ENCODE data around the gene DPP10. TPM values are rescaled to one million over a fixed set of nuclear protein-coding genes. Genes with fewer than 3 reads are reported as not detected.
"Not testable (repeated sequence)": the region's sequence is repeated elsewhere in the genome, so short reads cannot be mapped to it uniquely, and the experiment has no call there.

The DPP10 gene
- total RNA-seq, 1 experiment from 2014 or later = not detected

GRCh38 chr2:115427436-115427835 is 985.0 kb downstream of the DPP10 start:
- Histone ChIP-seq H3K9me3 (replicated peaks) (0 out of 2 replicates have a peak, but pooled peaks cover 5% of the 10 kb centered on the region), H3K27ac (no peak overlapping the region), H3K27me3 (replicated peaks) (no peaks in the 10 kb centered on the region), H3K36me3 (no peaks in the 10 kb centered on the region), H3K4me3 (no peak overlapping the region), H3K4me1 (replicated peaks) (no peaks in the 10 kb centered on the region)
- DNase-seq (ENCODE audit: low read depth in 1 of 2, low spot score in 2 of 2) = no peak

GRCh38 chr2:115440746-115441145 is 998.3 kb downstream of the DPP10 start:
- not testable (repeated sequence) for H3K9me3 ChIP-seq (replicated peaks); H3K4me1 ChIP-seq (replicated peaks); H3K27ac ChIP-seq; H3K27me3 ChIP-seq (replicated peaks); DNase-seq (ENCODE audit: low read depth in 1 of 2, low spot score in 2 of 2); H3K4me3 ChIP-seq; H3K36me3 ChIP-seq

- Histone ChIP-seq H3K4me1 (replicated peaks) (no peaks in the 10 kb centered on the region), H3K27ac (no peak overlapping the region), H3K27me3 (replicated peaks) (no peaks in the 10 kb centered on the region), H3K4me3 (no peak overlapping the region), H3K9me3 (replicated peaks) (peaks cover 7% of the 10 kb centered on the region), H3K36me3 (no peaks in the 10 kb centered on the region)
- no peak for DNase-seq (ENCODE audit: low read depth in 1 of 2, low spot score in 2 of 2)
Measured at GRCh38 chr2:115443539-115444185, 1001.2 kb downstream of the DPP10 start.

DNA sequence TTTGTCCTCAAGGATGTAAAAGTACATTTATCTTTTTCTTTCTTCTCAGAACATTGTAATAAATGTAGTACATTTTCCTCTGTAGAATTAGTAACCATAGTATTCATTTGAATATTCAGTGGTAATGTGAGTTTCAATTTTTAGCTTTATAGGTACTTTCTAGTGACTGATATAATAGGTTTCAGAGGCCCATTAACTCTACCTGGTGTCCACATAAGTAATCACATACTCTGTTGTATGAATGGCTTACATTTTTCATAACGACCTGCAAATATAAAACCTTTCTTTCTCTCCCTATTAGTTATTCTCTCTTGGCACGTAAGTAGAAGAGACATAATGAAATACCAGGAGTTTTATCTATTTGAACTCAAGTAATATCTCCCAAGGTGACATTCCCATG is 1017.6 kb downstream of the DPP10 start:
- Histone ChIP-seq H3K4me3 (no peak overlapping the region), H3K27ac (no peak overlapping the region), H3K27me3 (replicated peaks) (no peaks in the 10 kb centered on the region), H3K4me1 (replicated peaks) (no peaks in the 10 kb centered on the region), H3K36me3 (no peaks in the 10 kb centered on the region), H3K9me3 (replicated peaks) (no peaks in the 10 kb centered on the region; the same call in 1 of the 2 replicates)
- no peak for DNase-seq (ENCODE audit: low read depth in 1 of 2, low spot score in 2 of 2)

GRCh38 chr2:115480741-115481140 is 1038.3 kb downstream of the DPP10 start:
- Histone ChIP-seq H3K36me3 (no peaks in the 10 kb centered on the region), H3K27me3 (replicated peaks) (no peaks in the 10 kb centered on the region), H3K9me3 (replicated peaks) (no peaks in the 10 kb centered on the region), H3K4me1 (replicated peaks) (no peaks in the 10 kb centered on the region), H3K4me3 (no peak overlapping the region), H3K27ac (no peak overlapping the region)
- DNase-seq (ENCODE audit: low read depth in 1 of 2, low spot score in 2 of 2) = no peak

GRCh38 chr2:115481842-115482241 is 1039.4 kb downstream of the DPP10 start:
- DNase-seq (ENCODE audit: low read depth in 1 of 2, low spot score in 2 of 2) = no peak
- Histone ChIP-seq H3K4me3 (no peak overlapping the region), H3K36me3 (no peaks in the 10 kb centered on the region), H3K27me3 (replicated peaks) (no peaks in the 10 kb centered on the region), H3K27ac (no peak overlapping the region), H3K9me3 (replicated peaks) (no peaks in the 10 kb centered on the region), H3K4me1 (replicated peaks) (no peaks in the 10 kb centered on the region)

DNA sequence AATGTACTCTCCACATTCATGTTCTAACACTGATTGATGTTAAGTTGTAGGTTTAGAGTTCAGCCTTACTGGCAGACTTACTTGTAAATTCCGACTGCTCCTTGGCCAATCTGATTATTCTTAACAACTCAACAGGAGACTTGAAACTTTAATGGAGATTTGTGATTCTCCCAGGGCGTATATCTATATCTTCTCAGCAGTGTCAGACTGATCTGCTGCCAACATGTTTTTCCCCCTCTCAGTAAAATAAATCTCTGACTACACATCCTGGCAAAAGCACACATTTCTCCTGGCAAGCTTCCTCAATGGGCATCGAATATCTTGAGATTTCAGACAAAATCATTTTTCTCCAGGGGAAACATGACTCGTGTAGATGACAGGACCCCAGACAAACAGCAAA is 1041.2 kb downstream of the DPP10 start:
- no peaks in the 10 kb centered on the region for H3K36me3 ChIP-seq
- H3K4me3 ChIP-seq = no peak overlapping the region
- H3K27me3 ChIP-seq (replicated peaks) = no peaks in the 10 kb centered on the region
- H3K4me1 ChIP-seq (replicated peaks) = no peaks in the 10 kb centered on the region
- no peak overlapping the region for H3K27ac ChIP-seq
- no peak for DNase-seq (ENCODE audit: low read depth in 1 of 2, low spot score in 2 of 2)
- H3K9me3 ChIP-seq (replicated peaks) = no peaks in the 10 kb centered on the region

GRCh38 chr2:115484486-115484885 is 1042.0 kb downstream of the DPP10 start:
- no peak for DNase-seq (ENCODE audit: low read depth in 1 of 2, low spot score in 2 of 2)
- H3K4me1 ChIP-seq (replicated peaks) = no peaks in the 10 kb centered on the region
- H3K4me3 ChIP-seq = no peak overlapping the region
- H3K27ac ChIP-seq = no peak overlapping the region
- no peaks in the 10 kb centered on the region for H3K27me3 ChIP-seq (replicated peaks)
- H3K36me3 ChIP-seq = no peaks in the 10 kb centered on the region
- no peaks in the 10 kb centered on the region for H3K9me3 ChIP-seq (replicated peaks)

DNA sequence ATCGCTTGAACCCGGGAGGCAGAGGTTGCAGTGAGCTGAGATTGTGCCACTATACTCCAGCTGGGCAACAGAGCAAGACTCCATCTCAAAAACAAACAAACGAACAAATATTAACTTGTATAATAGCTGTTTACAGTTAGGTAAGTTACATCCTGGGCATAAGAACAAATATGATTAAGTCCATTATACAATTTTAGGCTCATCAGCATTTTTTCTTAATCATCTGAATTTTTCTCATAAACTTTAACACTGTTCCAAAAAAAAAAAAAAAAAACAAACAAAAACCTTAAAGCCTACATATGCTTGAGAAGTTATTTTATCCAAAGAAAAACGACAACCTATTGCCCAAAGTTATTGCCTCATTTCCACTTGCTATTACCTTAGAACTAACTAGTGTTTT is 1042.5 kb downstream of the DPP10 start:
- peaks cover 3% of the 10 kb centered on the region; the same call in 1 of the 2 replicates for H3K9me3 ChIP-seq (replicated peaks)
- no peaks in the 10 kb centered on the region for H3K36me3 ChIP-seq
- DNase-seq (ENCODE audit: low read depth in 1 of 2, low spot score in 2 of 2) = no peak
- H3K4me1 ChIP-seq (replicated peaks) = no peaks in the 10 kb centered on the region
- H3K4me3 ChIP-seq = no peak overlapping the region
- no peaks in the 10 kb centered on the region for H3K27me3 ChIP-seq (replicated peaks)
- H3K27ac ChIP-seq = no peak overlapping the region

GRCh38 chr2:115491186-115491793 is 1048.8 kb downstream of the DPP10 start:
- no peak for DNase-seq (ENCODE audit: low read depth in 1 of 2, low spot score in 2 of 2)
- no peak overlapping the region for H3K4me3 ChIP-seq
- no peaks in the 10 kb centered on the region for H3K4me1 ChIP-seq (replicated peaks)

GRCh38 chr2:115505331-115505730 is 1062.9 kb downstream of the DPP10 start:
- H3K4me3 ChIP-seq = no peak overlapping the region
- DNase-seq (ENCODE audit: low read depth in 1 of 2, low spot score in 2 of 2) = no peak

More at GRCh38 chr2:115491186-115491793, 1048.8 kb downstream of the DPP10 start:
- peaks cover 4% of the 10 kb centered on the region; the same call in 1 of the 2 replicates for H3K9me3 ChIP-seq (replicated peaks)
- no peaks in the 10 kb centered on the region for H3K27me3 ChIP-seq (replicated peaks)
- H3K36me3 ChIP-seq = no peaks in the 10 kb centered on the region
- H3K27ac ChIP-seq = no peak overlapping the region

GRCh38 chr2:115520727-115521126 is 1078.3 kb downstream of the DPP10 start:
- DNase-seq (ENCODE audit: low read depth in 1 of 2, low spot score in 2 of 2) = no peak
- Histone ChIP-seq H3K27me3 (replicated peaks) (no peaks in the 10 kb centered on the region), H3K36me3 (no peaks in the 10 kb centered on the region), H3K4me1 (replicated peaks) (no peaks in the 10 kb centered on the region), H3K4me3 (no peak overlapping the region), H3K27ac (no peak overlapping the region), H3K9me3 (replicated peaks) (peaks cover 2% of the 10 kb centered on the region; the same call in 1 of the 2 replicates)

More at GRCh38 chr2:115505331-115505730, 1062.9 kb downstream of the DPP10 start:
- Histone ChIP-seq H3K4me1 (replicated peaks) (no peaks in the 10 kb centered on the region), H3K9me3 (replicated peaks) (0 out of 2 replicates have a peak, but pooled peaks cover 3% of the 10 kb centered on the region), H3K36me3 (no peaks in the 10 kb centered on the region), H3K27me3 (replicated peaks) (no peaks in the 10 kb centered on the region), H3K27ac (no peak overlapping the region)

DNA sequence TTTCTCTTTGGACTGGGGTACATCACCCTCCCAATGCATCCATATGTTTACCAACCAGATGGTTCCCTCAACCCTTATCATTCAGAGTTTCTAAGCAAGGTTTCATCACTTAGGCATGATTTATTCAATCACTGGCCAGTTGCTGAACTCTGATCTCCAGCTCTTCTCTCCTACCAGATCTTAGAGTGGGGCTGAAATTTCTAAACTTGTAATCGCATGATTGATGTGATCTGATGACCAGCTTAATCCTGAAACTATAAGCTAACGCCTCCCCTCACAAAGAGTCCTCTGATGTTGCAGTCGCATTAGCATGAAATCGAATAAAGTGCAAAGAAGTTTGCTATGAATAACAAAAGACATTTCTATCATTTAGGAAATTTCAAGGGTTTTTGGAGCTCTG is 1082.0 kb downstream of the DPP10 start:
- Histone ChIP-seq H3K4me3 (no peak overlapping the region), H3K4me1 (replicated peaks) (no peaks in the 10 kb centered on the region), H3K27me3 (replicated peaks) (no peaks in the 10 kb centered on the region), H3K36me3 (no peaks in the 10 kb centered on the region), H3K9me3 (replicated peaks) (no peaks in the 10 kb centered on the region; the same call in none of the 2 replicates), H3K27ac (no peak overlapping the region)
- no peak for DNase-seq (ENCODE audit: low read depth in 1 of 2, low spot score in 2 of 2)

GRCh38 chr2:115529627-115530026 is 1087.2 kb downstream of the DPP10 start:
- Histone ChIP-seq H3K27ac (no peak overlapping the region), H3K4me1 (replicated peaks) (no peaks in the 10 kb centered on the region), H3K27me3 (replicated peaks) (no peaks in the 10 kb centered on the region), H3K36me3 (no peaks in the 10 kb centered on the region), H3K9me3 (replicated peaks) (no peaks in the 10 kb centered on the region; the same call in 1 of the 2 replicates), H3K4me3 (no peak overlapping the region)
- DNase-seq (ENCODE audit: low read depth in 1 of 2, low spot score in 2 of 2) = no peak
